BJ (cell line): ENCODE results near the gene ANKMY2. TPM values are rescaled to one million over a fixed set of nuclear protein-coding genes. Genes with fewer than 3 reads are reported as not detected.
"Not testable (repeated sequence)": the region's sequence is repeated elsewhere in the genome, so short reads cannot be mapped to it uniquely, and the experiment has no call there.

Experiments
- CTCF ChIA-PET: fragments of 350-600 bp; formaldehyde crosslinking; extraction: SDS; loops from one replicate; lab custom pipeline; 2021; ENCODE audit warnings: antibody characterized with exemption, inconsistent platforms; lab: Yijun Ruan, JAX
- POLR2A ChIA-PET: fragments of 300-600 bp; sonication (Branson Sonifier 250); formaldehyde crosslinking; extraction: SDS; loops from one replicate; lab custom pipeline; 2021; ENCODE audit warnings: antibody characterized with exemption; lab: Charles Lee
- DNase-seq: peaks from one replicate; pipeline ENCODE4 v3.0.0-alpha.2; 2011; ENCODE audit warnings: low read depth
- H3K27me3 ChIP-seq: 2 replicates; pipeline ENCODE4 v1.6.0; 2011; ENCODE audit warnings: low read length; ENCODE audit not compliant: control insufficient read depth, insufficient read depth
- H3K36me3 ChIP-seq: 2 replicates; pipeline ENCODE4 v1.5.1; 2011; ENCODE audit warnings: low read length; ENCODE audit not compliant: control insufficient read depth, insufficient read depth
- H3K4me3 ChIP-seq: 2 replicates; pipeline ENCODE4 v1.5.1; 2011; ENCODE audit warnings: low read depth, mild to moderate bottlenecking, control low read depth, low read length
- polyA plus RNA-seq: library from polyadenylated mRNA; depleted of rRNA; stranded (reverse); fragments of >200 nt; gene quantifications from 2 replicates; pipeline ENCODE4 v1.2.3, GENCODE V29; 2011
- TF ChIP-seq, protein P1 (sequence below): IDR thresholded peaks from 2 replicates; pipeline ENCODE4 v1.5.1; 2011; ENCODE audit warnings: low read depth, mild to moderate bottlenecking, control low read depth, inconsistent platforms, low read length, moderate library complexity; ENCODE audit not compliant: insufficient read depth

ANKMY2 gene
- polyA plus RNA-seq, 1 experiment: 14.7 TPM

DNA sequence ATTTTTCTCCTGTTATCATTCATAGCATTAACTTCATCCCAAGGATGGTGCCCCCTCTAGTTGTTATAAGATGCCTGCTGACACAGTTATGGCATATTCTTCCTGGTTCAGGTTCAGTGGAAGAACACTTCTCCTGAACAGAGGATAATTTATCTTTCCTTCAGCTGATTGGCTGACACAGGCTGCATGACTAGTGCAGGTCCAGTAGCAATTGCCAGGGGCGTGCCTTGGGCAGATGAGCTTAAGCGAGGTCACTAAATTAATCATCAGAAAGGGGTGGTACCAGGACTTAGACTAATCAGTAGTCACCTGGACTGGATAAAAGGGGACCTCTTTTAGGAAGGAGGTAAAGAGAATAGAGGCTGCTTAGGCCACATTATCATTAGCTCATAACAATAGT, 42.7 kb upstream of the ANKMY2 start:
- ChIA-PET CTCF (interaction anchor here (0.6 to 1.0 kb wide), 2 partner anchors 9 to 52 kb away, joined by 3 to 4 read pairs; no protein-coding TSS in a partner anchor), POLR2A (no interaction called here)
- Histone ChIP-seq H3K4me3 (no peak overlapping the region), H3K27me3 (no peaks in the 10 kb centered on the region), H3K36me3 (peaks cover 4% of the 10 kb centered on the region; the same call in 1 of the 2 replicates)
- DNase-seq: no peak
- TF ChIP-seq, protein P1, sequence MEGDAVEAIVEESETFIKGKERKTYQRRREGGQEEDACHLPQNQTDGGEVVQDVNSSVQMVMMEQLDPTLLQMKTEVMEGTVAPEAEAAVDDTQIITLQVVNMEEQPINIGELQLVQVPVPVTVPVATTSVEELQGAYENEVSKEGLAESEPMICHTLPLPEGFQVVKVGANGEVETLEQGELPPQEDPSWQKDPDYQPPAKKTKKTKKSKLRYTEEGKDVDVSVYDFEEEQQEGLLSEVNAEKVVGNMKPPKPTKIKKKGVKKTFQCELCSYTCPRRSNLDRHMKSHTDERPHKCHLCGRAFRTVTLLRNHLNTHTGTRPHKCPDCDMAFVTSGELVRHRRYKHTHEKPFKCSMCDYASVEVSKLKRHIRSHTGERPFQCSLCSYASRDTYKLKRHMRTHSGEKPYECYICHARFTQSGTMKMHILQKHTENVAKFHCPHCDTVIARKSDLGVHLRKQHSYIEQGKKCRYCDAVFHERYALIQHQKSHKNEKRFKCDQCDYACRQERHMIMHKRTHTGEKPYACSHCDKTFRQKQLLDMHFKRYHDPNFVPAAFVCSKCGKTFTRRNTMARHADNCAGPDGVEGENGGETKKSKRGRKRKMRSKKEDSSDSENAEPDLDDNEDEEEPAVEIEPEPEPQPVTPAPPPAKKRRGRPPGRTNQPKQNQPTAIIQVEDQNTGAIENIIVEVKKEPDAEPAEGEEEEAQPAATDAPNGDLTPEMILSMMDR: no peak

DNA sequence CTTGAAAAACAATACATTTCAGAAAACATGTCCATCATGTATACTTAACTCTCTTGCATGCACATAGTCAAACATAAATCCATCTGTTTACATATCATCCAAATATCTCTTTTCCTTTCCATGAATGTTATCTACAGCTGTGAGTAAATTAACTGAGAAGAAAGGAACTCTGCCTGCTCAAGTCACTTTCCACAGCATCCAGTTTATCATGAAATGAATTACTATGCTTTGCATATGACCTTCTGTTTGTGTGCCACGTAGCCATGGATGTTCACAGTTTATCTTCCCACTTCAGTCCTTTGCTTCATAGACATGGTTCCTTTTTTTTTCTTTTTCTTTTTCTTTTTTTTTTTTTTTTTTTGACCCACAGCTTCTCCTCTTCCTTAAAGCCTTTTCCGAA, 40.0 kb upstream of the ANKMY2 start:
- no peak for DNase-seq
- no peak overlapping the region for H3K4me3 ChIP-seq
- ChIA-PET POLR2A (interaction anchor here (0.7 kb wide), 2 partner anchors 17 to 572 kb away, joined by 5 to 22 read pairs; no protein-coding TSS in a partner anchor), CTCF (no interaction called here)
- H3K36me3 ChIP-seq: peaks cover 4% of the 10 kb centered on the region; the same call in 1 of the 2 replicates
- TF ChIP-seq, protein P1: no peak
- H3K27me3 ChIP-seq: no peaks in the 10 kb centered on the region

DNA sequence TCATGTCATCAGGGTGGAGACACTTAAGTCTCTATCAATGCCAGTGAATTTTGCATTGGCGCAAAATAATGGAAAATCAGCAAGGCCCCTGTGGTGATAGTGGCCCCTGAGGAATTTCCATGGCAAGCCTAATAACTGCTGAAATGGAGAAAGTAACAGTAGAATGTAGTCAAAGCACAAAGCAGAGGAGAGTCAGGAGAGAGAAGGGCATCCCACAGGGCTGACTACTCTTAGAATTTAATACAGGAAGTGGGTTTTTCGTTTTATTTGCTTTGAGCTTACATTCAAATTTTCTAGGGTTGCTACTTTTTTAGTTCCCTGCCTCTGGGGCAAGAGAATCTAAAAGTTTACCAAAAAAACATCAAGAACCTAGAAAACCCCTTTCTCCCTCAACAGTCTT, 39.4 kb upstream of the ANKMY2 start:
- no peak for DNase-seq
- peaks cover 4% of the 10 kb centered on the region; the same call in 1 of the 2 replicates for H3K36me3 ChIP-seq
- TF ChIP-seq, protein P1: no peak
- no peaks in the 10 kb centered on the region for H3K27me3 ChIP-seq
- ChIA-PET POLR2A (interaction anchor here (0.7 kb wide), 1 partner anchor 18 kb away, joined by 5 read pairs; no protein-coding TSS in a partner anchor), CTCF (no interaction called here)
- H3K4me3 ChIP-seq: no peak overlapping the region

DNA sequence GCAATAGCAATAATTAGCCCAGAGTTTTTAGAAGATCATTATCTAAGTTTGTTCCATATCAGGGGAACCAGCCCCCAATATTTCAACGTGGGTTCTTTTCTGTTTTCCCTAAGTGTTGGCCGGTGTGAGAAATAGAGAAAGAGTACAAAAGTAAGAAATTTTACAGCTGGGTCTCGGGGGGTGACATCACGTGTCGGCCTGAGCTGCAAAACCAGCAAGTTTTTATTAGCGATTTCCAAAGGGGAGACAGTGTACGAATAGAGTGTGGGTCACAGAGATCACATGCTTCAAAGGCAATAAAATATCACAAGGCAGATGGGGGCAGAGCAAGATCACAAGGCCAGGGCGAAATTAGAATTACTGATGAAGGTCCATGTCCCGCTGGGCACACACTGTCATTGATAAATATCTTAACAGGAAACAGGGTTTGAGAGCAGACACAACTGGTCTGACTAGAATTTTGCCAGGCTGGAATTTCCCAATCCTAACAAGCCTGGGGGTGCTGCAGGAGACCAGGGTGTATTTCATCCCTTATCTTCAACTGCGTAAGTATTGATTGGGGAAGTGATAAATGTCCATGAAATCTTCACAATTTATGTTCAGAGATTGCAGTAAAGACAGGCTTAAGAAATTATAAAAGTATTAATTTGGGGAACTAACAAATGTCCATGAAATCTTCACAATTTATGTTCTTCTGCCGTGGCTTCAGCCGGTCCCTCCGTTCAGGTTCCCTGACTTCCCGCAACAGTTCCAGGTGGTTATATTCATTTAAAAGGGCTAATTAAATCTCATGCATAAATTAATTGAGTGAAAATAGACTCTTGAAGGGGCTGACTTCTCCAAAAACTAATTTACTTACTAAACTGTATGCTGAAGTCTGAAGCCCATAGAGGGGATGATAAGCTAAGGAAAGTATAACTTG, 33.4 kb upstream of the ANKMY2 start:
- H3K36me3 ChIP-seq, H3K27me3 ChIP-seq, H3K4me3 ChIP-seq, DNase-seq, POLR2A ChIA-PET: not testable (repeated sequence)
- CTCF ChIA-PET: interaction anchor here (1.4 kb wide), 1 partner anchor 16 kb away, joined by 3 read pairs; no protein-coding TSS in a partner anchor

DNA sequence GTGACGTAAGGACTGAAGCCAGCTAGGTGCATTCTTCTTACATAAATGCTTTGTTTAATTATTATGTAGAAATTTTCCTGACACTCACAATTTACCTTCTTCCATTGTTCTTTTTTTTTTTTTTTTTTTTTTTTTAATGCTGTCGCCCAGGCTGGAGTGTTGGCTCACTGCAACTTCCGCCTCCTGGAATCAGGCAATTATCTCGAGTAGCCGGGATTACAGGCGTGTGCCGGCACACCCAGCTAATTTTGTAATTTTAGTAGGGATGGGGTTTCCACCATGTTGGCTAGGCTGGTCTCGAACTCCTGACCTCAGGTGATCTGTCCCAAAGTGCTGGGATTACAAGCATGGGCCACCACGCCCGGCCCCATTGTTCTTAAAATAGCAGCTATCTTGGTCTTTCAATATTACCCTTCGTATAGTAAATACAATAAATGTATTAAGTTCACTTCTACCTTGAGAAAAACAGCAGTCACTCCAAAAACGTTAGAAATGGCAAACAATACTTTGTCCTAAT, 32.5 kb upstream of the ANKMY2 start:
- no peaks in the 10 kb centered on the region for H3K36me3 ChIP-seq
- no peak for DNase-seq
- ChIA-PET CTCF (interaction anchor here (1.4 kb wide), 1 partner anchor 17 kb away, joined by 3 read pairs; no protein-coding TSS in a partner anchor), POLR2A (no interaction called here)
- H3K4me3 ChIP-seq: no peak overlapping the region
- no peaks in the 10 kb centered on the region for H3K27me3 ChIP-seq
- TF ChIP-seq, protein P1: no peak
